ENCODE results near the gene TEC.
"Not testable (repeated sequence)": the region's sequence is repeated elsewhere in the genome, so short reads cannot be mapped to it uniquely, and the experiment has no call there.

DNA sequence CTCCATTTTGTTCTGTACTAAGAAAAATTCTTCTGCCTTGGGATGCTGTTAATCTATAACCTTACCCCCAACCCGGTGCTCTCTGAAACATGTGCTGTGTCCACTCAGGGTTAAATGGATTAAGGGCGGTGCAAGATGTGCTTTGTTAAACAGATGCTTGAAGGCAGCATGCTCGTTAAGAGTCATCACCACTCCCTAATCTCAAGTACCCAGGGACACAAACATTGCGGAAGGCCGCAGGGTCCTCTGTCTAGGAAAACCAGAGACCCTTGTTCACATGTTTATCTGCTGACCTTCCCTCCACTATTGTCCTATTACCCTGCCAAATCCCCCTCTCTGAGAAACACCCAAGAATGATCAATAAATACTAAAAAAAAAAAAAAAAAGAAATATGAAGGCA, 82.6 kb downstream of the TEC start:
- not testable (repeated sequence) for TF ChIP-seq POLR2AphosphoS5 (IDR thresholded peaks at IDR 0.05; ENCODE audit: borderline replicate concordance, low read depth, low read length); EZH2 (IDR thresholded peaks at IDR 0.05)
